HG03039 (cell line): ENCODE data around the gene ANKRD33B.

Experiments used
- ATAC-seq: cut with Tn5 transposase; IDR thresholded peaks from one replicate; pipeline ENCODE4 v1.9.1; 2021; ENCODE audit warnings: mild to moderate bottlenecking, moderate library complexity; ENCODE audit not compliant: unreplicated experiment

ANKRD33B gene

GRCh38 chr5:10671041-10672008 is 107.5 kb downstream of the ANKRD33B start:
- no peak for ATAC-seq

DNA sequence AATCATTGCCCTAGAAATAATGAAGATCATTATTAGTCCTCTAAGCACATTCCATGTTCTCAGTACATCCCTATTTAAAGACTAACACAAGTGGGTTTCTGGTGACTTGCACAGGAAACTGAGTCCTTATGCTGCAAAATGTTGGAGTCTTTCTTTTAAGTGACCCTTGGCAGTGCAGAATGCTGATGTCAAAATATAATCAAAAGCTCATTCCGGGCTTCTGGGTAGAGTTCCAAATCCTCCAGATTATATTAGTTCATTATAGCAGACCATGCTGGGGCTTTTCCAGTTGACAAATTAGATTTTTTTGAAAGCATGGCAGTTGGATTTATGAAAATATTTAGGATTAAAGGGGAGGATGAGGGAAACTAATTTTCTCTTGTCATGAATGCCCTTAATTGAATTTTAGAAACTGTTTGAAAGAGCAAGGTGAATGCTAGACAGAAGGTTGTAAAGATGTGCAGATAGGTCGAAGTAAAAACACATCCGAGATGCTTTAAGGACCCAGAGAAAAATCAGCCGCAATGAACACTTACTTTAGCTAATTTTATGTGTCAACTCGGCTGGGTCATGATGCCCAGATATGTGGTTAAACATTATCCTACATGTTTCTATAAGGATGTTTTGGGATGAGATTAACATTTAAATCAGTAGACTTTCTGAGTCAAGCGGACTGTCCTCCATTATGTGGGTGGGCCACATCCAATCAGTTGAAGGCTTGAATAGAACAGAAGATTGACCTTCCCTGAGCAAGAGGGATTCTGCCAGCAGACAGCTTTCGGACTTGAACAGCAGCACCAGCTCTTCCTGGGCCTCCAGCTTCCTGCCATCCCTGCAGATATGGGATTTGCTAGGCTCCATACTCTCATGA is 108.5 kb downstream of the ANKRD33B start:
- ATAC-seq = no peak

GRCh38 chr5:10673017-10673389 is 109.1 kb downstream of the ANKRD33B start:
- no peak for ATAC-seq

DNA sequence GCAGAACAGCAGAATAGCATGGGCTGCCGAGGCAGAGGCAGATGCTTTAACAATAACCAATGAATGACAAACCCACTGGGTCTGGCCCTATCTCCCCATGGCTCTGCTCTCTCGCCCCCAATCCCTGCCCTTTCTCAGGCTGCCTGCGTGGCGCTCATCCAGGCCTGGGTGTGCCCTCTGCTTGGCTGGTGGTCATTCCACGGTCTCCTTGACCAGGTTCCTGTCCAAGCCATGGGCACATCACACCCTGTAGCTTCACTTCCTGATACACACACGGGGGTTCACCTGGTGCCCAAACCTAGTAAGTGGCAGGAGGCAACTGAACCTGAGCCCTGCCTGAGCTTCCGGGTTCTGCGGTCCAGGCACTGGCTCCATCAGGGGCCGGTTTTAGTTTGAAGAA is 109.5 kb downstream of the ANKRD33B start:
- ATAC-seq = no peak

- ATAC-seq = no peak
Measured at GRCh38 chr5:10674096-10674495, 110.2 kb downstream of the ANKRD33B start.

GRCh38 chr5:10674582-10674981 is 110.7 kb downstream of the ANKRD33B start:
- no peak for ATAC-seq

DNA sequence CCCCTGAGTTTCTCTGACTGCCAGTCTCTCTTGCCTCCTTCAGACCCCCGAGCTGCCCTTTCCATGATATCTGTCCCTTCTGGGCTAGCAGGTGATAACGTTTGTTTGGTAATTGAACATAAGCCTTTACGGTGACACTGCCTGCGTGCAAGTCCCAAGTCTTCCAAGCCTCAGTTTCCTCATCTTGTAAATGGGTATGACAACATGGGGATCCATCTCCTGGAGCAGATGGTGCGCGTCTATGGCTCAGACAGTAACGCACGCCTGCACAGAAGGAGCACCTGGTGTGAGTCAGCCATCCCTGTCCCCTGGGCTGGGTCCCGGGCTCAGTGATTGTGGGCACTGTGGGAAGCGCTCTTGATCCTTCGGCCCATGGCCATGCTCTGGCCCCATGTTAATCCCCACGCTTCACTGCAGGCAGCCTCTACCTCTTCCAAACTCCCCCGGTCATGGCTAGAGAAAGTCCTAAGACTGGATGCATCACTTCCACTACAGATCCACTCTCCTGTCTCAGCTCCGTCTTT is 111.4 kb downstream of the ANKRD33B start:
- no peak for ATAC-seq

DNA sequence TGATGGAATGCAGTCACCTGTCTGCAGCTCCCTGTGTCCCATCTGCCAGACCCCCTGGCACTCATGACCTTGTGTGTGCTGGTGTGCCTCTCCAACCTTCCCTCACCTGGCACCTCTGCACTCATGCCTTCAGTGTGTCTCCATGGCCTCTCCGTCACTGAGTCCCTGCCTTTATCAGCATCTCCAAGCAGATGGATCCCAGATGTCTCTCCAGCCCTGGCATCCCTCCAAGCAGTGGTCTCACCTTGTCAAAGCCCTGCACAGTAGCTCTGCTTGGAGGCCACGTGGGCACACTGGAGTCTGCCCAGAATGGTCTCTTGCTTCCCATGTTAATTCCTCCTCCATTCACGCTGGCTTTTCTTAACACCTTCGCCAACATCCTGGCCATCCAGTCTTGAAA is 112.4 kb downstream of the ANKRD33B start:
- ATAC-seq = no peak

- no peak for ATAC-seq
Measured at GRCh38 chr5:10676946-10677345, 113.1 kb downstream of the ANKRD33B start.

GRCh38 chr5:10677533-10677932 is 113.7 kb downstream of the ANKRD33B start:
- ATAC-seq = no peak

DNA sequence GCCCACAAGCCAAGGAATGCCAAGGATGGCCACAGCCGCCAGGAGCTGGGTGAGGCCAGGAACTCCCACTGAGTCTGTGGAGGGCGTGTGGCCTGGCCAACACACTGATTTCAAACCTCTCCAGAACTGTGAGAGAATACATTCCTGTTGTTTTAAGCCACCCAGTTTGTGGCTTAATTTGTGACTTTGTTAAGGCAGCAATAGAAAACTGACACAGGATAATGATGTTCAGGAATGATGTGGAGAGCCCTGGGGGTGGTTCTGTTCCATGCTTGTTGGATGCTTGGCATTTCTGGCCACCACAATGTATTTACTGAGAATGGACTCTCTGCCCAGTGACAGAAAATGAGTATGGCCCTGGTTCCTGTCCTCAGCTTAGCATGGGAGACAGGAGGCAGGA is 114.4 kb downstream of the ANKRD33B start:
- ATAC-seq = no peak

- ATAC-seq = no peak
Measured at GRCh38 chr5:10679336-10679988, 115.6 kb downstream of the ANKRD33B start.

- no peak for ATAC-seq
Measured at GRCh38 chr5:10680876-10681481, 117.1 kb downstream of the ANKRD33B start.

- no peak for ATAC-seq
Measured at GRCh38 chr5:10681731-10682679, 118.1 kb downstream of the ANKRD33B start.

- ATAC-seq = no peak
Measured at GRCh38 chr5:10682801-10683525, 119.1 kb downstream of the ANKRD33B start.

- peak; percentile 45 for ATAC-seq
Measured at GRCh38 chr5:10684303-10685086, 120.6 kb downstream of the ANKRD33B start.

GRCh38 chr5:10685115-10685521 is 121.2 kb downstream of the ANKRD33B start:
- ATAC-seq = peak; percentile 74

DNA sequence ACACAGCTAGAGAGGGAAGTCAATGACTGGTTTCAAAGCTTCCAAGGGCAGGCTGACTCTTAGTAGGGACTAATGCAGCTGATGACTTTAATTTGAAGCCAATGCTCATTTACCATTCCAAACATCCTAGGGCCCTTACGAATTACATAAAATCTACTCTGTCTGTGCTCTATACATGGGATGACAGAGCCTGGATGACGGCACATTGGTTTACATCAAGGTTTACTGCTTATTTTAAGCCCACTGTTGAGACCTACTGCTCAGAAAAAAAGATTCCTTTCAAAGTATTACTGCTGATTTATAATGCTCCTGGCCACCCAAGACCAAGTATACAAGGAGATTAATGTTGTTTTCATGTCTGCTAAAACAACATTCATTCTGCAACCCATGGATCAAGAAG is 123.0 kb downstream of the ANKRD33B start:
- no peak for ATAC-seq
